Liver (tissue), 9 donors: Measurements from ENCODE around the gene ZSWIM6. TPM values are rescaled to one million over a fixed set of nuclear protein-coding genes. Genes with fewer than 3 reads are reported as not detected.

ENCODE experiments used
- DNase-seq: peaks from one replicate; pipeline ENCODE4 v3.0.0-alpha.2; 2017; ENCODE audit warnings: low spot score
- H3K27ac ChIP-seq, 2 donors: one replicate each; pipeline ENCODE4 v1.7.0; 2013; ENCODE audit warnings: inconsistent platforms in 2 of 2, low read length in 2 of 2, control low read depth in 1 of 2, low read depth in 1 of 2, mild to moderate bottlenecking in 1 of 2
- H3K27me3 ChIP-seq, 4 donors: one replicate each; pipeline versions ENCODE4 v1.6.1 to v1.7.0; 2013; ENCODE audit warnings: low read length in 3 of 4, inconsistent platforms in 1 of 4, mild to moderate bottlenecking in 1 of 4, moderate library complexity in 1 of 4; ENCODE audit not compliant: control insufficient read depth in 4 of 4, insufficient read depth in 4 of 4
- H3K36me3 ChIP-seq, 4 donors: one replicate each; pipeline versions ENCODE4 v1.6.1 to v1.7.0; 2013; ENCODE audit warnings: low read length in 3 of 4, mild to moderate bottlenecking in 3 of 4, low read depth in 1 of 4, moderate library complexity in 1 of 4; ENCODE audit not compliant: control insufficient read depth in 4 of 4, insufficient read depth in 3 of 4
- H3K4me1 ChIP-seq, 4 donors: one replicate each; pipeline versions ENCODE4 v1.6.1 to v1.7.0; 2013; ENCODE audit warnings: low read length in 3 of 4, mild to moderate bottlenecking in 3 of 4, moderate library complexity in 1 of 4; ENCODE audit not compliant: control insufficient read depth in 4 of 4, insufficient read depth in 4 of 4
- H3K4me3 ChIP-seq, 3 donors: one replicate each; pipeline versions ENCODE4 v1.6.1 to v1.7.0; 2013; ENCODE audit warnings: low read length in 3 of 3, control low read depth in 1 of 3, low read depth in 1 of 3, mild to moderate bottlenecking in 1 of 3
- H3K9ac ChIP-seq, 2 donors: one replicate each; pipeline ENCODE4 v1.7.0; 2013; ENCODE audit warnings: low read length in 2 of 2, mild to moderate bottlenecking in 2 of 2, moderate library complexity in 2 of 2, control low read depth in 1 of 2, low read depth in 1 of 2
- H3K9me3 ChIP-seq, 4 donors: one replicate each; pipeline versions ENCODE4 v1.6.1 to v1.7.0; 2013; ENCODE audit warnings: low read length in 3 of 4; ENCODE audit not compliant: control insufficient read depth in 4 of 4
- EGR1 ChIP-seq, 2 donors: IDR thresholded peaks; 2 replicates each; pipeline ENCODE4 v1.6.1; 2016 to 2018; ENCODE audit warnings: antibody characterized with exemption in 2 of 2, low read depth in 2 of 2
- FOXA1 ChIP-seq: IDR thresholded peaks from 2 replicates; pipeline ENCODE4 v1.6.1; 2016; ENCODE audit warnings: antibody characterized with exemption
- FOXA2 ChIP-seq: IDR thresholded peaks from 2 replicates; pipeline ENCODE4 v1.6.1; 2016; ENCODE audit warnings: antibody characterized with exemption
- GABPA ChIP-seq, 2 donors: IDR thresholded peaks in 1 of 2; conservative IDR thresholded peaks in 1 of 2; 2 replicates each; pipeline ENCODE4 v1.6.1; 2016; ENCODE audit warnings: antibody characterized with exemption in 2 of 2, mild to moderate bottlenecking in 1 of 2, moderate library complexity in 1 of 2
- HNF4G ChIP-seq: IDR thresholded peaks from 2 replicates; pipeline ENCODE4 v1.6.1; 2016; ENCODE audit warnings: antibody characterized with exemption
- JUND ChIP-seq, 2 donors: IDR thresholded peaks; 2 replicates each; pipeline ENCODE4 v1.6.1; 2016; ENCODE audit warnings: antibody characterized with exemption in 2 of 2
- NR2F2 ChIP-seq: IDR thresholded peaks from 2 replicates; pipeline ENCODE4 v1.6.1; 2016; ENCODE audit warnings: antibody characterized with exemption
- RAD21 ChIP-seq, 2 donors: IDR thresholded peaks; 2 replicates each; pipeline ENCODE4 v1.6.1; 2016; ENCODE audit warnings: antibody characterized with exemption in 2 of 2, mild to moderate bottlenecking in 2 of 2
- RXRA ChIP-seq, 2 donors: IDR thresholded peaks; 2 replicates each; pipeline ENCODE4 v1.6.1; 2017 to 2018; ENCODE audit warnings: antibody characterized with exemption in 2 of 2, mild to moderate bottlenecking in 1 of 2
- SP1 ChIP-seq: IDR thresholded peaks from 2 replicates; pipeline ENCODE4 v1.6.1; 2018; ENCODE audit warnings: antibody characterized with exemption, mild to moderate bottlenecking
- TAF1 ChIP-seq: conservative IDR thresholded peaks from 2 replicates; pipeline ENCODE4 v1.6.1; 2016; ENCODE audit warnings: antibody characterized with exemption, mild to moderate bottlenecking
- YY1 ChIP-seq: IDR thresholded peaks from 2 replicates; pipeline ENCODE4 v1.6.1; 2016; ENCODE audit warnings: antibody characterized with exemption, mild to moderate bottlenecking
- WGBS: extraction: QIAGEN DNeasy Blood & Tissue Kit; methylation state at CpG from one replicate; pipeline ENCODE4 v1.1.7; 2013; 5-methylcytosine and 5-hydroxymethylcytosine counted together
- polyA plus RNA-seq, 2 donors: library from polyadenylated mRNA; stranded (reverse) in 1 of 2; unstranded in 1 of 2; fragments of 200-250 nt in 1 of 2; fragments of >200 nt in 1 of 2; fragmentation: Nextera tagmentation in 1 of 2; extraction: Ambion mirVana in 1 of 2; gene quantifications; one replicate each; pipeline versions ENCODE4 v1.2.1 to v1.2.3, GENCODE V29; 2013 to 2015
- total RNA-seq, 2 donors: library from RNA; depleted of rRNA; stranded (reverse); fragments of >200 nt; gene quantifications; one replicate each; pipeline ENCODE4 v1.2.3, GENCODE V29; 2014
- TF ChIP-seq, protein P1 (sequence below): fragments of 150-350 bp; IDR thresholded peaks from 2 replicates; pipeline ENCODE4 v1.5.1; 2017; ENCODE audit warnings: improper control_type of control experiment, low read depth, low read length; ENCODE audit not compliant: missing input control
- TF ChIP-seq, protein P2 (sequence below): IDR thresholded peaks from 2 replicates; pipeline ENCODE4 v1.6.1; 2016; ENCODE audit warnings: antibody characterized with exemption
- TF ChIP-seq, protein P3 (sequence below): IDR thresholded peaks from 2 replicates; pipeline ENCODE4 v1.6.1; 2016; ENCODE audit warnings: antibody characterized with exemption
- TF ChIP-seq, protein P4 (sequence below): IDR thresholded peaks from 2 replicates; pipeline ENCODE4 v1.6.1; 2016; ENCODE audit warnings: antibody characterized with exemption, mild to moderate bottlenecking
- TF ChIP-seq, protein P5 (sequence below): IDR thresholded peaks from 2 replicates; pipeline ENCODE4 v1.6.1; 2016; ENCODE audit warnings: antibody characterized with exemption
- donor health status: healthy.
- donor health status: healthy.
- donor health status: healthy.
- donor health status: healthy.
- donor health status: healthy.

ZSWIM6 gene
- total and polyA plus RNA-seq, 4 donors: 1.3 to 5.2 (median 3.3) TPM

DNA sequence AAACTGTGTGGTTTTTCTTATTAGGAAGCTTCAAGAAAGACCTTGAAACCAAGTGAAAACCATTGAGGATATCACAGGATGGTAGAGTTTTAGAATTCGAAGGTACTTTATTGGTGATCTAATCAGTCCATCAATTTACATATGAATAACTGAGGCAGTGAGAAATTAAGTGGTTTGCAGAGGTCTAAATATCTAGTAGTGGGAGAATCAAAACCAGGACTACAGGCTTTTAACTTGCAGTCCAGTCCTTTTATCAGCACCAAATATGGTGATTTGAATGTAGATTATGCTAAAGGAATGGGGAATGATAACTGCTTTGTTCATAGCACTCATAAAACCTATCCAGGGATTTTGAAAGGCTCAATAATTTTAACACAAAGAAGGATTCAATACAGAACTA lies 85.8 kb downstream of the ZSWIM6 start:
- Histone ChIP-seq H3K4me1 (peaks cover 0 to 10% (median 4%) of the 10 kb centered on the region in 4 donors), H3K36me3 (no peaks in the 10 kb centered on the region), H3K27me3 (no peaks in the 10 kb centered on the region), H3K9me3 (no peaks in the 10 kb centered on the region), H3K4me3 (no peak overlapping the region), H3K27ac (no peak overlapping the region), H3K9ac (no peak overlapping the region)
- DNase-seq: no peak
- WGBS: 85% methylated on average over 1 of the region's 1 CpG
- TF ChIP-seq, protein P1, sequence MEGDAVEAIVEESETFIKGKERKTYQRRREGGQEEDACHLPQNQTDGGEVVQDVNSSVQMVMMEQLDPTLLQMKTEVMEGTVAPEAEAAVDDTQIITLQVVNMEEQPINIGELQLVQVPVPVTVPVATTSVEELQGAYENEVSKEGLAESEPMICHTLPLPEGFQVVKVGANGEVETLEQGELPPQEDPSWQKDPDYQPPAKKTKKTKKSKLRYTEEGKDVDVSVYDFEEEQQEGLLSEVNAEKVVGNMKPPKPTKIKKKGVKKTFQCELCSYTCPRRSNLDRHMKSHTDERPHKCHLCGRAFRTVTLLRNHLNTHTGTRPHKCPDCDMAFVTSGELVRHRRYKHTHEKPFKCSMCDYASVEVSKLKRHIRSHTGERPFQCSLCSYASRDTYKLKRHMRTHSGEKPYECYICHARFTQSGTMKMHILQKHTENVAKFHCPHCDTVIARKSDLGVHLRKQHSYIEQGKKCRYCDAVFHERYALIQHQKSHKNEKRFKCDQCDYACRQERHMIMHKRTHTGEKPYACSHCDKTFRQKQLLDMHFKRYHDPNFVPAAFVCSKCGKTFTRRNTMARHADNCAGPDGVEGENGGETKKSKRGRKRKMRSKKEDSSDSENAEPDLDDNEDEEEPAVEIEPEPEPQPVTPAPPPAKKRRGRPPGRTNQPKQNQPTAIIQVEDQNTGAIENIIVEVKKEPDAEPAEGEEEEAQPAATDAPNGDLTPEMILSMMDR: no peak
- TF ChIP-seq JUND (IDR thresholded peaks at IDR 0.05): no peak
- TF ChIP-seq FOXA1: no peak

DNA sequence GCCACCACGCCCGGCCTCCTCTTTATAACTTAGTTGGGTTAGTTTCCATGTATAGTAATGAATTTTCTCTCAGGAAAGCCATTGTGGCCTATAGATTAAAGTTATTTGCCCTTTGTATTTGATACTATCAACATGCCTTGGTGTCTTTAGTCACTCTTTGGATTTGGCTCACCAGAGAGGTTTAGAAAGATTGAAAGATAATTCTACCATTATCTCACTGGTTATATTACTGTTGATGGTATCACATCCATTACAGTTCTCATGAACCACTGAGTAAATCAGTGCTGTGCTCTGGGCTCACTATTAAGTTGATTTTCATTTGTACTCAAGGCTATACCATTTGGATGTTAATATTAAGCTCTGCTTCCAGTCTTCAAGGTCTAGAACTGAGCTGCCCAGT lies 87.0 kb downstream of the ZSWIM6 start:
- Histone ChIP-seq H3K27ac (no peak overlapping the region), H3K9me3 (no peaks in the 10 kb centered on the region), H3K27me3 (no peaks in the 10 kb centered on the region), H3K4me3 (no peak overlapping the region), H3K36me3 (no peaks in the 10 kb centered on the region), H3K4me1 (peaks cover 0 to 8% (median 6%) of the 10 kb centered on the region in 4 donors), H3K9ac (no peak overlapping the region)
- 98% methylated on average over 2 of the region's 2 CpGs for WGBS
- no peak for TF ChIP-seq TAF1
- TF ChIP-seq EGR1 (IDR thresholded peaks at IDR 0.05; ENCODE audit: low read depth in 2 of 2): no peak
- no peak for DNase-seq

DNA sequence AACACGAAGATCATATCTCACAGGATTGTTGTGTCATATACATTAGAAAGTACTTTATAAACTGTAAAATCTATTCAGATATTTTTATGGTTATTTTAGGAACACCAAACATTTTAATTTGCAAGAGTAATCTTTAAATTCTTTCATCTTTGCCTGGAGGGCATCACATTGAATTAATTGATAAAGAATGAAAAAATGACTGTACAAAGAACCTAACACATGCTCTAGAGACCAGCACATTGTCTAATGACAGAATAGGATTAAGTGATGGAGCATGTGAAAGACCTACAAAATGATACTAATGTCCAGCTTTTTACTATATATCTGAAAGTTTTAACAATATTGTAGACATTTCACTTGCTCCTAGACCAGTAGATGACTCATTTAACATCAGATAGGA lies 88.0 kb downstream of the ZSWIM6 start:
- no peak overlapping the region for H3K4me3 ChIP-seq
- H3K27ac ChIP-seq: no peak overlapping the region
- DNase-seq: no peak
- H3K27me3 ChIP-seq: no peaks in the 10 kb centered on the region
- H3K4me1 ChIP-seq: peaks cover 0 to 8% (median 5%) of the 10 kb centered on the region in 4 donors
- no peak overlapping the region for H3K9ac ChIP-seq
- no peaks in the 10 kb centered on the region for H3K36me3 ChIP-seq
- 74% methylated on average over 1 of the region's 1 CpG for WGBS
- TF ChIP-seq NR2F2 (no peak), RAD21 (IDR thresholded peaks at IDR 0.05) (no peak), HNF4G (no peak), RXRA (IDR thresholded peaks at IDR 0.05) (no peak), EGR1 (IDR thresholded peaks at IDR 0.05; ENCODE audit: low read depth in 2 of 2) (no peak), YY1 (no peak), GABPA (IDR thresholded peaks at IDR 0.05 in 1 of 2, conservative IDR thresholded peaks at IDR 0.05 in 1 of 2) (no peak), FOXA2 (no peak), SP1 (no peak), JUND (IDR thresholded peaks at IDR 0.05) (no peak)
- TF ChIP-seq, protein P2, sequence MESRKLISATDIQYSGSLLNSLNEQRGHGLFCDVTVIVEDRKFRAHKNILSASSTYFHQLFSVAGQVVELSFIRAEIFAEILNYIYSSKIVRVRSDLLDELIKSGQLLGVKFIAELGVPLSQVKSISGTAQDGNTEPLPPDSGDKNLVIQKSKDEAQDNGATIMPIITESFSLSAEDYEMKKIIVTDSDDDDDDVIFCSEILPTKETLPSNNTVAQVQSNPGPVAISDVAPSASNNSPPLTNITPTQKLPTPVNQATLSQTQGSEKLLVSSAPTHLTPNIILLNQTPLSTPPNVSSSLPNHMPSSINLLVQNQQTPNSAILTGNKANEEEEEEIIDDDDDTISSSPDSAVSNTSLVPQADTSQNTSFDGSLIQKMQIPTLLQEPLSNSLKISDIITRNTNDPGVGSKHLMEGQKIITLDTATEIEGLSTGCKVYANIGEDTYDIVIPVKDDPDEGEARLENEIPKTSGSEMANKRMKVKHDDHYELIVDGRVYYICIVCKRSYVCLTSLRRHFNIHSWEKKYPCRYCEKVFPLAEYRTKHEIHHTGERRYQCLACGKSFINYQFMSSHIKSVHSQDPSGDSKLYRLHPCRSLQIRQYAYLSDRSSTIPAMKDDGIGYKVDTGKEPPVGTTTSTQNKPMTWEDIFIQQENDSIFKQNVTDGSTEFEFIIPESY: no peak
- TF ChIP-seq, protein P3, sequence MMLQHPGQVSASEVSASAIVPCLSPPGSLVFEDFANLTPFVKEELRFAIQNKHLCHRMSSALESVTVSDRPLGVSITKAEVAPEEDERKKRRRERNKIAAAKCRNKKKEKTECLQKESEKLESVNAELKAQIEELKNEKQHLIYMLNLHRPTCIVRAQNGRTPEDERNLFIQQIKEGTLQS: no peak
- TF ChIP-seq, protein P4, sequence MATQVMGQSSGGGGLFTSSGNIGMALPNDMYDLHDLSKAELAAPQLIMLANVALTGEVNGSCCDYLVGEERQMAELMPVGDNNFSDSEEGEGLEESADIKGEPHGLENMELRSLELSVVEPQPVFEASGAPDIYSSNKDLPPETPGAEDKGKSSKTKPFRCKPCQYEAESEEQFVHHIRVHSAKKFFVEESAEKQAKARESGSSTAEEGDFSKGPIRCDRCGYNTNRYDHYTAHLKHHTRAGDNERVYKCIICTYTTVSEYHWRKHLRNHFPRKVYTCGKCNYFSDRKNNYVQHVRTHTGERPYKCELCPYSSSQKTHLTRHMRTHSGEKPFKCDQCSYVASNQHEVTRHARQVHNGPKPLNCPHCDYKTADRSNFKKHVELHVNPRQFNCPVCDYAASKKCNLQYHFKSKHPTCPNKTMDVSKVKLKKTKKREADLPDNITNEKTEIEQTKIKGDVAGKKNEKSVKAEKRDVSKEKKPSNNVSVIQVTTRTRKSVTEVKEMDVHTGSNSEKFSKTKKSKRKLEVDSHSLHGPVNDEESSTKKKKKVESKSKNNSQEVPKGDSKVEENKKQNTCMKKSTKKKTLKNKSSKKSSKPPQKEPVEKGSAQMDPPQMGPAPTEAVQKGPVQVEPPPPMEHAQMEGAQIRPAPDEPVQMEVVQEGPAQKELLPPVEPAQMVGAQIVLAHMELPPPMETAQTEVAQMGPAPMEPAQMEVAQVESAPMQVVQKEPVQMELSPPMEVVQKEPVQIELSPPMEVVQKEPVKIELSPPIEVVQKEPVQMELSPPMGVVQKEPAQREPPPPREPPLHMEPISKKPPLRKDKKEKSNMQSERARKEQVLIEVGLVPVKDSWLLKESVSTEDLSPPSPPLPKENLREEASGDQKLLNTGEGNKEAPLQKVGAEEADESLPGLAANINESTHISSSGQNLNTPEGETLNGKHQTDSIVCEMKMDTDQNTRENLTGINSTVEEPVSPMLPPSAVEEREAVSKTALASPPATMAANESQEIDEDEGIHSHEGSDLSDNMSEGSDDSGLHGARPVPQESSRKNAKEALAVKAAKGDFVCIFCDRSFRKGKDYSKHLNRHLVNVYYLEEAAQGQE: no peak
- TF ChIP-seq, protein P1: no peak
- TF ChIP-seq, protein P5, sequence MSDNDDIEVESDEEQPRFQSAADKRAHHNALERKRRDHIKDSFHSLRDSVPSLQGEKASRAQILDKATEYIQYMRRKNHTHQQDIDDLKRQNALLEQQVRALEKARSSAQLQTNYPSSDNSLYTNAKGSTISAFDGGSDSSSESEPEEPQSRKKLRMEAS: no peak
- H3K9me3 ChIP-seq: no peaks in the 10 kb centered on the region
